CD14-positive monocyte (primary cell): Measurements from ENCODE around the gene PNPO. TPM values are rescaled to one million over a fixed set of nuclear protein-coding genes. Genes with fewer than 3 reads are reported as not detected.
A peak's percentile ranks its signal among the peaks of the same experiment; 100 is the strongest.

Experiments used
- DNase-seq, 3 donors: peaks; one replicate each; pipeline ENCODE4 v3.0.0-alpha.2; 2011 to 2022
- H2AFZ ChIP-seq: 2 replicates; pipeline ENCODE4 v1.6.0; 2012; ENCODE audit warnings: mild to moderate bottlenecking, low read depth, low read length, inconsistent platforms; ENCODE audit not compliant: insufficient read depth, poor library complexity, severe bottlenecking
- H3K27ac ChIP-seq, 2 donors: 1 replicate in 1 of 2; 2 replicates in 1 of 2; pipeline ENCODE4 v1.5.1; 2012 to 2013; ENCODE audit warnings: low read length in 2 of 2, control low read depth in 1 of 2, inconsistent platforms in 1 of 2, low read depth in 1 of 2, mild to moderate bottlenecking in 1 of 2
- H3K27me3 ChIP-seq, 2 donors: one replicate each; pipeline versions ENCODE4 v1.6.0 to v1.6.1; 2011 to 2013; ENCODE audit warnings: low read length in 2 of 2; ENCODE audit not compliant: control insufficient read depth in 2 of 2, insufficient read depth in 2 of 2
- H3K36me3 ChIP-seq, 2 donors: replicated peaks in 1 of 2; 1 replicate in 1 of 2; 2 replicates in 1 of 2; pipeline versions ENCODE4 v1.5.1 to v1.6.1; 2012 to 2013; ENCODE audit warnings: low read length in 2 of 2, control low read depth in 1 of 2, inconsistent platforms in 1 of 2, mild to moderate bottlenecking in 1 of 2; ENCODE audit not compliant: insufficient read depth in 2 of 2, control insufficient read depth in 1 of 2
- H3K4me1 ChIP-seq, 2 donors: 1 replicate in 1 of 2; 2 replicates in 1 of 2; pipeline versions ENCODE4 v1.5.1 to v1.6.1; 2012 to 2013; ENCODE audit warnings: low read length in 2 of 2, control low read depth in 1 of 2, inconsistent platforms in 1 of 2, mild to moderate bottlenecking in 1 of 2, moderate library complexity in 1 of 2; ENCODE audit not compliant: insufficient read depth in 2 of 2, control insufficient read depth in 1 of 2
- H3K4me2 ChIP-seq: replicated peaks from 2 replicates; pipeline ENCODE3; 2012; ENCODE audit warnings: low read length, moderate library complexity, mild to moderate bottlenecking; ENCODE audit not compliant: poor library complexity, severe bottlenecking; ENCODE audit errors: extremely low read depth
- H3K4me3 ChIP-seq, 3 experiments: fragments of 200-600 bp in 1 of 3; sonication (generic) in 1 of 3; replicated peaks in 1 of 3; 1 replicate in 2 of 3; 2 replicates in 1 of 3; pipeline ENCODE4 v1.5.1; 2011 to 2013; ENCODE audit warnings: low read length in 3 of 3, mild to moderate bottlenecking in 3 of 3, control low read depth in 2 of 3, low read depth in 2 of 3, inconsistent platforms in 1 of 3, moderate library complexity in 1 of 3
- H3K79me2 ChIP-seq: 2 replicates; pipeline ENCODE4 v1.6.0; 2012; ENCODE audit warnings: mild to moderate bottlenecking, control low read depth, inconsistent platforms, low read length, moderate library complexity; ENCODE audit not compliant: insufficient read depth
- H3K9ac ChIP-seq: 2 replicates; pipeline ENCODE4 v1.6.0; 2017; ENCODE audit warnings: low read length, mild to moderate bottlenecking; ENCODE audit not compliant: insufficient read depth, poor library complexity, severe bottlenecking
- H3K9me3 ChIP-seq, 2 donors: replicated peaks in 1 of 2; 1 replicate in 1 of 2; 2 replicates in 1 of 2; pipeline versions ENCODE4 v1.5.1 to v1.6.1; 2012 to 2013; ENCODE audit warnings: low read length in 2 of 2, control low read depth in 1 of 2; ENCODE audit not compliant: control insufficient read depth in 1 of 2, insufficient read depth in 1 of 2
- H4K20me1 ChIP-seq: 2 replicates; pipeline ENCODE4 v1.6.0; 2012; ENCODE audit warnings: mild to moderate bottlenecking, low read length, control low read depth, moderate library complexity; ENCODE audit not compliant: insufficient read depth
- H3K27ac Mint-ChIP-seq, 7 donors: one replicate each; pipeline ENCODE4 v1.8.0; 2020; ENCODE audit warnings: mild to moderate bottlenecking in 7 of 7, mixed read lengths in 7 of 7, moderate library complexity in 6 of 7, inconsistent platforms in 2 of 7
- H3K27me3 Mint-ChIP-seq, 3 donors: one replicate each; pipeline ENCODE4 v1.8.0; 2021 to 2022; ENCODE audit warnings: low read depth in 3 of 3, mild to moderate bottlenecking in 3 of 3, mixed read lengths in 3 of 3, moderate library complexity in 3 of 3, inconsistent platforms in 1 of 3
- H3K36me3 Mint-ChIP-seq, 2 donors: one replicate each; pipeline ENCODE4 v1.8.0; 2020; ENCODE audit warnings: mixed read lengths in 2 of 2, inconsistent platforms in 1 of 2, mild to moderate bottlenecking in 1 of 2
- H3K4me1 Mint-ChIP-seq: one replicate; pipeline ENCODE4 v1.8.0; 2020; ENCODE audit warnings: mild to moderate bottlenecking, mixed read lengths
- H3K4me3 Mint-ChIP-seq, 2 donors: one replicate each; pipeline ENCODE4 v1.8.0; 2020; ENCODE audit warnings: mild to moderate bottlenecking in 2 of 2, mixed read lengths in 2 of 2, moderate library complexity in 1 of 2
- H3K9me3 Mint-ChIP-seq, 7 donors: one replicate each; pipeline ENCODE4 v1.8.0; 2020 to 2022; ENCODE audit warnings: mixed read lengths in 7 of 7, mild to moderate bottlenecking in 6 of 7, moderate library complexity in 6 of 7, inconsistent platforms in 2 of 7
- CTCF ChIP-seq: fragments of 200-600 bp; IDR thresholded peaks from one replicate; pipeline ENCODE4 v1.8.0; 2022; ENCODE audit warnings: antibody characterized with exemption, mild to moderate bottlenecking
- WGBS: methylation state at CpG from one replicate; pipeline ENCODE4 v1.1.5; 2013; ENCODE audit warnings: missing lambda C conversion rate; ENCODE audit not compliant: insufficient coverage; 5-methylcytosine and 5-hydroxymethylcytosine counted together
- intact Hi-C, 2 donors: fragments of 100-400 bp; cut with micrococcal nuclease; formaldehyde crosslinking; loops; one replicate each; pipeline versions ENCODE4 v1.15.0 to v1.15.1; 2023
- polyA plus RNA-seq, 3 donors: library from polyadenylated mRNA; depleted of rRNA in 1 of 3; unstranded in 2 of 3; stranded (reverse) in 1 of 3; fragments of 300-500 nt in 2 of 3; fragments of >200 nt in 1 of 3; fragmentation: Illumina TruSeq in 2 of 3; gene quantifications; 1 replicate in 2 of 3; 2 replicates in 1 of 3; pipeline ENCODE4 v1.2.3, GENCODE V29; 2012 to 2021

Gene PNPO
- polyA plus RNA-seq, 3 donors = 13.2 to 34.2 (median 29.7) TPM

- no peaks in the 10 kb centered on the region for H3K27me3 ChIP-seq
- no peak overlapping the region for H3K4me3 ChIP-seq
- H3K36me3 ChIP-seq = peaks cover 71 to 94% of the 10 kb centered on the region in 2 donors
- no peak overlapping the region for H3K9ac ChIP-seq
- H3K4me1 Mint-ChIP-seq = peaks cover 3% of the 10 kb centered on the region
- no peak for DNase-seq
- no peak overlapping the region for H2AFZ ChIP-seq
- H3K9me3 Mint-ChIP-seq = peaks cover 0 to 2% (median 0%) of the 10 kb centered on the region in 7 donors
- H3K79me2 ChIP-seq = no peaks in the 10 kb centered on the region
- peaks cover 0 to 4% (median 2%) of the 10 kb centered on the region in 3 donors for H3K27me3 Mint-ChIP-seq
- 91% methylated on average over 17 of the region's 23 CpGs for WGBS
- intact Hi-C loops = no loop called here
- H3K27ac Mint-ChIP-seq = peak overlapping the region in 1 of 7 donors; percentile 44
- no peaks in the 10 kb centered on the region for H3K4me1 ChIP-seq
- H3K27ac ChIP-seq = no peak overlapping the region
- H3K4me2 ChIP-seq = no peak overlapping the region
- no peaks in the 10 kb centered on the region for H3K9me3 ChIP-seq
- H3K36me3 Mint-ChIP-seq = peaks cover 83 to 95% of the 10 kb centered on the region in 2 donors
- no peak overlapping the region for H3K4me3 Mint-ChIP-seq
- TF ChIP-seq CTCF = no peak
- H4K20me1 ChIP-seq = no peaks in the 10 kb centered on the region
Measured at GRCh38 chr17:47924785-47925677, 16.3 kb upstream of the PNPO start.

- Histone ChIP-seq H3K4me1 (no peaks in the 10 kb centered on the region), H3K9ac (no peak overlapping the region), H2AFZ (no peak overlapping the region), H3K9me3 (no peaks in the 10 kb centered on the region), H3K27ac (no peak overlapping the region), H4K20me1 (no peaks in the 10 kb centered on the region), H3K27me3 (no peaks in the 10 kb centered on the region), H3K36me3 (peaks cover 76 to 100% of the 10 kb centered on the region in 2 donors), H3K4me2 (no peak overlapping the region), H3K4me3 (no peak overlapping the region), H3K79me2 (no peaks in the 10 kb centered on the region)
- no CpG with 5 or more reads among the region's 3 CpGs for WGBS
- TF ChIP-seq CTCF = no peak
- peaks cover 0 to 2% (median 0%) of the 10 kb centered on the region in 7 donors for H3K9me3 Mint-ChIP-seq
- H3K4me3 Mint-ChIP-seq = no peak overlapping the region
- peaks cover 0 to 4% (median 2%) of the 10 kb centered on the region in 3 donors for H3K27me3 Mint-ChIP-seq
- H3K4me1 Mint-ChIP-seq = peaks cover 3% of the 10 kb centered on the region
- no peak overlapping the region for H3K27ac Mint-ChIP-seq
- DNase-seq = no peak
- intact Hi-C loops = no loop called here
- H3K36me3 Mint-ChIP-seq = peaks cover 88 to 94% of the 10 kb centered on the region in 2 donors
Measured at GRCh38 chr17:47925678-47925988, 15.7 kb upstream of the PNPO start.
